ENCODE data around the gene GMPPA. TPM values are rescaled to one million over a fixed set of nuclear protein-coding genes. Genes with fewer than 3 reads are reported as not detected.

The GMPPA gene
- total and polyA plus RNA-seq, 4 donors, result 17.0 to 135 (median 40.4) TPM

DNA sequence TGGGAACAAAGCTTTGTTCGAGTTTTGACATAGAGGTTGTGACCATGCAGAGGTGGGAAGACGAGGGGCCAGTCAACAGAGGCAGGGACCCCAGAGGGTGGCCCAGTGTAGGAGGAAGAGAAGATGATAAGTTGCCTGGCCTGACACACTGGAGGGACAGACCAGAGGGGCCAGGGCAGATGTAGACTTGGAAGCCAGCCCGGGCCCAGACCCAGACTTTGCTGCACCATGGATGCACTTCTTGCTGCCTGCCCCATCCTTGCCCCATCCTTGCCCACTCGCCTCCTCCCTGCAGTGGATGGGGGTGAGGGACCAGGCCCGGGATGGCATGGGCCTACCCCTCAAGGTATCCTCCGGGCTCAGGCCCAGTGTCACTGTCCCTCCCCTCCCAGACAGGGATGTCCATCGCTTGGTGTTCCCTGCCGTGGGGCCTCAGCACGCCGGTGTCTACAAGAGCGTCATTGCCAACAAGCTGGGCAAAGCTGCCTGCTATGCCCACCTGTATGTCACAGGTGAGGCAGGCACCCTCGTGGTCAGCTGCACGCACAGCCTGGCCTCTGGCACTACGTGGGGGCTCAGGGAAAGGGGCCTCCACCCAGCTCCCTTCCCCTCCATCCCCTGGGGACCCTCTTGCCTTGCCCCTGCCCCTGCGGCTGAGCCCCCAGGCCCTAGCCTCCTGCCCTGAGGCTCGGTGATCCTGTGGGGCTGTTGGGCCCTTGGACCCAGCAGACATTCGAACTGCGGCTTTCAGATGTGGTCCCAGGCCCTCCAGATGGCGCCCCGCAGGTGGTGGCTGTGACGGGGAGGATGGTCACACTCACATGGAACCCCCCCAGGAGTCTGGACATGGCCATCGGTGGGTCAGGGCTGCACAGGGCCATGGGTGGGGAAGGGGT lies 27.0 kb upstream of the GMPPA start:
- intact Hi-C loops (cut with DNase I), result no loop called here
- H3K27me3 ChIP-seq (ENCODE audit: control insufficient read depth in 1 of 2, insufficient read depth in 2 of 2, low read length in 1 of 2), result no peaks in the 10 kb centered on the region
- WGBS, 2 donors, result 76 to 77% methylated on average over 22 of the region's 22 CpGs
- no peak overlapping the region for H3K4me3 ChIP-seq (ENCODE audit: low read length in 2 of 2)
- no peaks in the 10 kb centered on the region for H3K4me1 ChIP-seq (ENCODE audit: control insufficient read depth in 1 of 2, insufficient read depth in 2 of 2, low read length in 2 of 2)
- H3K9me3 ChIP-seq (ENCODE audit: control insufficient read depth, low read length), result no peaks in the 10 kb centered on the region
- ATAC-seq (ENCODE audit: low FRiP score) (no peak), DNase-seq (no peak)
- H3K36me3 ChIP-seq (ENCODE audit: control insufficient read depth in 1 of 2, insufficient read depth in 2 of 2, low read length in 1 of 2), result peaks cover 0 to 13% of the 10 kb centered on the region in 2 donors
- H3K27ac ChIP-seq (ENCODE audit: low read depth in 1 of 2, low read length in 2 of 2), result no peak overlapping the region

GRCh38 chr2:219472629-219473187 lies 26.0 kb upstream of the GMPPA start:
- no peak for DNase-seq
- H3K27ac ChIP-seq (ENCODE audit: low read depth in 1 of 2, low read length in 2 of 2), result no peak overlapping the region
- intact Hi-C loops (cut with DNase I), result no loop called here
- 70 to 73% methylated on average over 12 of the region's 12 CpGs for WGBS, 2 donors
- no peaks in the 10 kb centered on the region for H3K27me3 ChIP-seq (ENCODE audit: control insufficient read depth in 1 of 2, insufficient read depth in 2 of 2, low read length in 1 of 2)
- H3K4me3 ChIP-seq (ENCODE audit: low read length in 2 of 2), result no peak overlapping the region
- H3K9me3 ChIP-seq (ENCODE audit: control insufficient read depth, low read length), result no peaks in the 10 kb centered on the region
- H3K36me3 ChIP-seq (ENCODE audit: control insufficient read depth in 1 of 2, insufficient read depth in 2 of 2, low read length in 1 of 2), result peaks cover 0 to 13% of the 10 kb centered on the region in 2 donors
- H3K4me1 ChIP-seq (ENCODE audit: control insufficient read depth in 1 of 2, insufficient read depth in 2 of 2, low read length in 2 of 2), result no peaks in the 10 kb centered on the region
- ATAC-seq (ENCODE audit: low FRiP score), result no peak

GRCh38 chr2:219473511-219473910 lies 25.2 kb upstream of the GMPPA start:
- no peak overlapping the region for H3K4me3 ChIP-seq (ENCODE audit: low read length in 2 of 2)
- no peak for DNase-seq
- no peaks in the 10 kb centered on the region for H3K4me1 ChIP-seq (ENCODE audit: control insufficient read depth in 1 of 2, insufficient read depth in 2 of 2, low read length in 2 of 2)
- intact Hi-C loops (cut with DNase I), result no loop called here
- no peak for ATAC-seq (ENCODE audit: low FRiP score)
- WGBS, 2 donors, result 75 to 79% methylated on average over 18 of the region's 18 CpGs
- H3K9me3 ChIP-seq (ENCODE audit: control insufficient read depth, low read length), result no peaks in the 10 kb centered on the region
- peaks cover 0 to 12% of the 10 kb centered on the region in 2 donors for H3K36me3 ChIP-seq (ENCODE audit: control insufficient read depth in 1 of 2, insufficient read depth in 2 of 2, low read length in 1 of 2)
- H3K27ac ChIP-seq (ENCODE audit: low read depth in 1 of 2, low read length in 2 of 2), result peak overlapping the region in 1 of 2 donors; percentile 34
- H3K27me3 ChIP-seq (ENCODE audit: control insufficient read depth in 1 of 2, insufficient read depth in 2 of 2, low read length in 1 of 2), result no peaks in the 10 kb centered on the region

DNA sequence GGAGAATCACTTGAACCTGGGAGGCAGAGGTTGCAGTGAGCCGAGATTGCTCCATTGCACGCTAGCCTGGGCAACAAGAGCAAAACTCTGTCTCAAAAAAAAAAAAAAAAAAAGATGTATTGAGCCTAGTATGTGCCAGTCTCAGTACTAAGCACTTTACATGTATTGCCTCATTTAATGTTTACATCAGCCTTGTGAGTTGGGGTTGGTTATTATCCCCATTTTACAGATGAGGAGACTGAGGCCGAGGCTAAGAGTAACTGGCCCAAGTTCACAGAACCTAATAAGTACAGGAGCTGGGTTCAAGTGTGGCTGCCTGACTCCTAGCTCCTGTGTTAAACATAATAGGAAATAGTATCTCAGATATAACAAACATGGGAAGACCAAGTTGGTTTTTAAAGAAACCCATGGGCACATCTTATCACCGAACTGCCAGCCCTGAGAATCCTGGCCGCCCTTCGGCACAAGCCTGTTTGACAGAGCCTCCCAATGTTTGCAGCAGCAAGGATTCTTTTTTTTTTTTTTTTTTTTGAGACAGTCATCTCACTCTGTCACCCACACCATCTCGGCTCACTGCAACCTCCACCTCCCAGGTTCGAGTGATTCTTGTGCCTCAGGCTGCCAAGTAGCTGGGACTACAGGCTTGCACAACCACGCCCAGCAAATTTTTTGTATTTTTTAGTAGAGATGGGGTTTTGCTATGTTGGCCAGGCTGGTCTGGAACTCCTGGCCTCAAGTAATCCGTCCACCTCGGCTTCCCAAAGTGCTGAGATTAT lies 24.2 kb upstream of the GMPPA start:
- intact Hi-C loops (cut with DNase I), result no loop called here
- 47 to 53% methylated on average over 11 of the region's 11 CpGs for WGBS, 2 donors
- DNase-seq (no peak), ATAC-seq (ENCODE audit: low FRiP score) (no peak)
- no peaks in the 10 kb centered on the region for H3K9me3 ChIP-seq (ENCODE audit: control insufficient read depth, low read length)
- H3K27ac ChIP-seq (ENCODE audit: low read depth in 1 of 2, low read length in 2 of 2), result no peak overlapping the region
- H3K4me1 ChIP-seq (ENCODE audit: control insufficient read depth in 1 of 2, insufficient read depth in 2 of 2, low read length in 2 of 2), result no peaks in the 10 kb centered on the region
- no peak overlapping the region for H3K4me3 ChIP-seq (ENCODE audit: low read length in 2 of 2)
- peaks cover 0 to 14% of the 10 kb centered on the region in 2 donors for H3K36me3 ChIP-seq (ENCODE audit: control insufficient read depth in 1 of 2, insufficient read depth in 2 of 2, low read length in 1 of 2)
- H3K27me3 ChIP-seq (ENCODE audit: control insufficient read depth in 1 of 2, insufficient read depth in 2 of 2, low read length in 1 of 2), result no peaks in the 10 kb centered on the region

DNA sequence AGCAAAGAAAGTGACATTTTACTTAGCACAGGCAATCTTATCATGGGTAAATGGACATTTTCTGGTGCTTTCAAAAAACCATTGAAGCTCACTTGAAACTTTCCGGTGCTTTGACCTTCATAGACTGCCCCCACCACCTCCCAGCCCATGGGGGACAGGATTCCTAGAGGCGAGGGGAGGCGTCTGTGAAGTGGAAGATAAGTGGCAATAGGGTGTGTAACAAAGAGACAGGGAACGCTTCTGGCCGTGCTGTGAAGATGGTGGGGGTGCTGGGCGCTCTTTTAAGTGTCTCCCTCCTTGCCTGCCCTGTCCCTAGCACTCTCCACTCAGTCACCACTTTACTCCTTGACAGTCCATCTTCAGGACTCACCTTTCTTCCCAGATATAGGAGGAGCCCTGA lies 23.4 kb upstream of the GMPPA start:
- DNase-seq (no peak), ATAC-seq (ENCODE audit: low FRiP score) (no peak)
- 59 to 68% methylated on average over 6 of the region's 6 CpGs for WGBS, 2 donors

GRCh38 chr2:219475697-219476651 lies 22.7 kb upstream of the GMPPA start:
- intact Hi-C loops (cut with DNase I), result no loop called here
- peak overlapping the region in 1 of 2 donors; percentile 36 for H3K27ac ChIP-seq (ENCODE audit: low read depth in 1 of 2, low read length in 2 of 2)
- peaks cover 0 to 16% of the 10 kb centered on the region in 2 donors for H3K36me3 ChIP-seq (ENCODE audit: control insufficient read depth in 1 of 2, insufficient read depth in 2 of 2, low read length in 1 of 2)
- H3K9me3 ChIP-seq (ENCODE audit: control insufficient read depth, low read length), result no peaks in the 10 kb centered on the region
- no peaks in the 10 kb centered on the region for H3K27me3 ChIP-seq (ENCODE audit: control insufficient read depth in 1 of 2, insufficient read depth in 2 of 2, low read length in 1 of 2)
- H3K4me1 ChIP-seq (ENCODE audit: control insufficient read depth in 1 of 2, insufficient read depth in 2 of 2, low read length in 2 of 2), result no peaks in the 10 kb centered on the region
- ATAC-seq (ENCODE audit: low FRiP score), result peak; percentile 77
- DNase-seq, result peak; percentile 76 to 92
- 41 to 43% methylated on average over 14 of the region's 14 CpGs for WGBS, 2 donors
- no peak overlapping the region for H3K4me3 ChIP-seq (ENCODE audit: low read length in 2 of 2)

More for the DNA sequence above, 23.4 kb upstream of the GMPPA start:
- no peaks in the 10 kb centered on the region for H3K27me3 ChIP-seq (ENCODE audit: control insufficient read depth in 1 of 2, insufficient read depth in 2 of 2, low read length in 1 of 2)
- no peaks in the 10 kb centered on the region for H3K9me3 ChIP-seq (ENCODE audit: control insufficient read depth, low read length)
- intact Hi-C loops (cut with DNase I), result no loop called here
- peaks cover 0 to 17% of the 10 kb centered on the region in 2 donors for H3K36me3 ChIP-seq (ENCODE audit: control insufficient read depth in 1 of 2, insufficient read depth in 2 of 2, low read length in 1 of 2)
- H3K27ac ChIP-seq (ENCODE audit: low read depth in 1 of 2, low read length in 2 of 2), result peak overlapping the region in 1 of 2 donors; percentile 36
- no peaks in the 10 kb centered on the region for H3K4me1 ChIP-seq (ENCODE audit: control insufficient read depth in 1 of 2, insufficient read depth in 2 of 2, low read length in 2 of 2)
- H3K4me3 ChIP-seq (ENCODE audit: low read length in 2 of 2), result no peak overlapping the region

- H3K36me3 ChIP-seq (ENCODE audit: control insufficient read depth in 1 of 2, insufficient read depth in 2 of 2, low read length in 1 of 2), result peaks cover 0 to 16% of the 10 kb centered on the region in 2 donors
- intact Hi-C loops (cut with DNase I), result no loop called here
- H3K27ac ChIP-seq (ENCODE audit: low read depth in 1 of 2, low read length in 2 of 2), result peak overlapping the region in 1 of 2 donors; percentile 22
- no peak overlapping the region for H3K4me3 ChIP-seq (ENCODE audit: low read length in 2 of 2)
- no peaks in the 10 kb centered on the region for H3K4me1 ChIP-seq (ENCODE audit: control insufficient read depth in 1 of 2, insufficient read depth in 2 of 2, low read length in 2 of 2)
- ATAC-seq (ENCODE audit: low FRiP score), result no peak
- no peaks in the 10 kb centered on the region for H3K9me3 ChIP-seq (ENCODE audit: control insufficient read depth, low read length)
- DNase-seq, result no peak
- H3K27me3 ChIP-seq (ENCODE audit: control insufficient read depth in 1 of 2, insufficient read depth in 2 of 2, low read length in 1 of 2), result no peaks in the 10 kb centered on the region
- 33 to 46% methylated on average over 16 of the region's 16 CpGs for WGBS, 2 donors
Observed at GRCh38 chr2:219476652-219477151, 22.0 kb upstream of the GMPPA start.

DNA sequence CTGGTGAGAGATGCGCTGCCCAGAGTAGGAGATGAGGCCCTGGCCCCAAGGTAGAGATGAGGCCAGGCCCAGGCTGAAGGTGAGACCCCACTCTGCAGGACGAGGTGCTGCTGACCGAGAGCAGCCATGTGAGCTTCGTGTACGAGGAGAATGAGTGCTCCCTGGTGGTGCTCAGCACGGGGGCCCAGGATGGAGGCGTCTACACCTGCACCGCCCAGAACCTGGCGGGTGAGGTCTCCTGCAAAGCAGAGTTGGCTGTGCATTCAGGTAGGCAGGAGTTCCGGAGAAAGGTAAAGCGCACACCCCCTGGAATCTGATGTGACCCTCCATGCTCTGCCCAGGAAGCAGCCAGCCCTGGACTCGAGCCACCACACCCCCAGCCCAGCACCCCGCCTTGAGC lies 21.5 kb upstream of the GMPPA start:
- Histone ChIP-seq H3K36me3 (ENCODE audit: control insufficient read depth in 1 of 2, insufficient read depth in 2 of 2, low read length in 1 of 2) (peaks cover 0 to 18% of the 10 kb centered on the region in 2 donors), H3K4me1 (ENCODE audit: control insufficient read depth in 1 of 2, insufficient read depth in 2 of 2, low read length in 2 of 2) (no peaks in the 10 kb centered on the region), H3K27ac (ENCODE audit: low read depth in 1 of 2, low read length in 2 of 2) (no peak overlapping the region), H3K9me3 (ENCODE audit: control insufficient read depth, low read length) (no peaks in the 10 kb centered on the region), H3K27me3 (ENCODE audit: control insufficient read depth in 1 of 2, insufficient read depth in 2 of 2, low read length in 1 of 2) (no peaks in the 10 kb centered on the region), H3K4me3 (ENCODE audit: low read length in 2 of 2) (no peak overlapping the region)
- DNase-seq, result no peak
- 76 to 78% methylated on average over 13 of the region's 13 CpGs for WGBS, 2 donors
- ATAC-seq (ENCODE audit: low FRiP score), result no peak
- intact Hi-C loops (cut with DNase I), result no loop called here
